GM23338 (cell line): ENCODE results near the gene ENTPD6. TPM values are rescaled to one million over a fixed set of nuclear protein-coding genes. Genes with fewer than 3 reads are reported as not detected.

ENCODE experiments used
- ATAC-seq: fragments of 200-7000 bp; cut with Tn5 transposase; 3 replicates; pipeline ENCODE4 v1.9.1; 2020
- DNase-seq: peaks from one replicate; pipeline ENCODE4 v3.0.0-alpha.2; 2015; ENCODE audit warnings: low spot score
- H2AFZ ChIP-seq: fragments of 200-600 bp; sonication (generic); 2 replicates; pipeline ENCODE4 v1.8.0; 2016; ENCODE audit warnings: antibody characterized with exemption, mild to moderate bottlenecking, moderate library complexity
- H3F3A ChIP-seq: fragments of 200-600 bp; sonication (generic); replicated peaks from 2 replicates; pipeline ENCODE4 v1.8.0; 2017; ENCODE audit warnings: antibody characterized with exemption, mixed run types, low read depth
- H3K27ac ChIP-seq: fragments of 200-600 bp; sonication (generic); 2 replicates; pipeline ENCODE4 v1.6.1; 2016; ENCODE audit warnings: low read depth
- H3K27me3 ChIP-seq: fragments of 200-600 bp; sonication (generic); 2 replicates; pipeline ENCODE4 v1.8.0; 2016; ENCODE audit warnings: mild to moderate bottlenecking, mixed run types, moderate library complexity; ENCODE audit not compliant: insufficient read depth
- H3K36me3 ChIP-seq: fragments of 200-600 bp; sonication (generic); 2 replicates; pipeline ENCODE4 v1.8.0; 2016; ENCODE audit warnings: mild to moderate bottlenecking; ENCODE audit not compliant: insufficient read depth
- H3K4me1 ChIP-seq: fragments of 200-600 bp; sonication (generic); 2 replicates; pipeline ENCODE4 v1.8.0; 2016; ENCODE audit warnings: mild to moderate bottlenecking, moderate library complexity; ENCODE audit not compliant: insufficient read depth
- H3K4me2 ChIP-seq: fragments of 200-600 bp; sonication (generic); 2 replicates; pipeline ENCODE4 v1.7.1; 2017; ENCODE audit warnings: mixed run types
- H3K4me3 ChIP-seq: fragments of 200-600 bp; sonication (generic); 2 replicates; pipeline ENCODE4 v1.6.1; 2016; ENCODE audit warnings: mixed run types
- H3K79me2 ChIP-seq: fragments of 200-600 bp; sonication (generic); replicated peaks from 2 replicates; pipeline ENCODE4 v1.8.0; 2017; ENCODE audit warnings: mild to moderate bottlenecking; ENCODE audit not compliant: insufficient read depth
- H3K9me2 ChIP-seq: fragments of 200-600 bp; sonication (generic); 2 replicates; pipeline ENCODE4 v1.8.0; 2017; ENCODE audit not compliant: insufficient read depth
- H4K20me1 ChIP-seq: fragments of 200-600 bp; sonication (generic); replicated peaks from 2 replicates; pipeline ENCODE4 v1.8.0; 2017; ENCODE audit warnings: mild to moderate bottlenecking; ENCODE audit not compliant: insufficient read depth
- H3K27ac Mint-ChIP-seq: 2 replicates; pipeline ENCODE4 v1.8.0; 2020; ENCODE audit warnings: inconsistent platforms, mild to moderate bottlenecking, moderate library complexity, mixed read lengths
- H3K27me3 Mint-ChIP-seq: 3 replicates; pipeline ENCODE4 v1.8.0; 2022; ENCODE audit warnings: low read depth, mild to moderate bottlenecking, moderate library complexity, mixed read lengths, inconsistent platforms; ENCODE audit not compliant: insufficient read depth, poor library complexity
- H3K36me3 Mint-ChIP-seq: 3 replicates; pipeline ENCODE4 v1.8.0; 2021; ENCODE audit warnings: low read depth, mild to moderate bottlenecking, inconsistent platforms, moderate library complexity, mixed read lengths
- H3K4me1 Mint-ChIP-seq: 3 replicates; pipeline ENCODE4 v1.8.0; 2020; ENCODE audit warnings: mild to moderate bottlenecking, inconsistent platforms, mixed read lengths
- H3K4me3 Mint-ChIP-seq: 3 replicates; pipeline ENCODE4 v1.8.0; 2021; ENCODE audit warnings: moderate library complexity, mild to moderate bottlenecking, inconsistent platforms, mixed read lengths
- H3K9me3 Mint-ChIP-seq: 3 replicates; pipeline ENCODE4 v1.8.0; 2020; ENCODE audit warnings: moderate library complexity, mild to moderate bottlenecking, inconsistent platforms, mixed read lengths
- EZH2 ChIP-seq: fragments of 200-600 bp; sonication (generic); IDR thresholded peaks from one replicate; pipeline ENCODE4 v1.8.0; 2017; ENCODE audit warnings: antibody characterized with exemption, mild to moderate bottlenecking, low read depth; ENCODE audit not compliant: unreplicated experiment
- POLR2AphosphoS5 ChIP-seq: IDR thresholded peaks from 2 replicates; pipeline ENCODE4 v1.6.1; 2016; ENCODE audit warnings: antibody characterized with exemption, low read depth
- REST ChIP-seq: IDR thresholded peaks from one replicate; pipeline ENCODE4 v1.6.1; 2018; ENCODE audit warnings: antibody characterized with exemption; ENCODE audit not compliant: unreplicated experiment
- STAT1 ChIP-seq: IDR thresholded peaks from one replicate; pipeline ENCODE4 v1.6.1; 2016; ENCODE audit warnings: antibody characterized with exemption; ENCODE audit not compliant: unreplicated experiment
- ZNF331 ChIP-seq: fragments of 250-450 bp; sonication (Bioruptor Pico); IDR thresholded peaks from 2 replicates; pipeline ENCODE4 v1.5.0; 2020; ENCODE audit warnings: low read depth, mild to moderate bottlenecking, moderate library complexity
- polyA plus RNA-seq: library from polyadenylated mRNA; unstranded; fragments of >200 nt; fragmentation: Nextera tagmentation; extraction: Ambion mirVana; gene quantifications from 2 replicates; pipeline ENCODE4 v1.2.1, GENCODE V29; 2016
- total RNA-seq: library from RNA; depleted of rRNA; stranded (reverse); fragments of >200 nt; shearing (Covaris generic); gene quantifications from 2 replicates; pipeline ENCODE4 v1.2.3, GENCODE V29; 2014
- TF ChIP-seq, protein P1 (sequence below): IDR thresholded peaks from 2 replicates; pipeline ENCODE4 v1.6.1; 2016; ENCODE audit warnings: antibody characterized with exemption
- TF ChIP-seq, protein P2 (sequence below), 2 experiments: fragments of 200-600 bp in 1 of 2; sonication (generic) in 1 of 2; conservative IDR thresholded peaks; 2 replicates each; pipeline versions ENCODE4 v1.5.1 to v1.6.1; 2016 to 2017; ENCODE audit warnings: antibody characterized with exemption in 2 of 2, low read depth in 2 of 2, mild to moderate bottlenecking in 2 of 2, moderate library complexity in 1 of 2

ENTPD6 gene
- total and polyA plus RNA-seq, 2 experiments from 2014 or later, result 19.3 to 45.9 TPM

DNA sequence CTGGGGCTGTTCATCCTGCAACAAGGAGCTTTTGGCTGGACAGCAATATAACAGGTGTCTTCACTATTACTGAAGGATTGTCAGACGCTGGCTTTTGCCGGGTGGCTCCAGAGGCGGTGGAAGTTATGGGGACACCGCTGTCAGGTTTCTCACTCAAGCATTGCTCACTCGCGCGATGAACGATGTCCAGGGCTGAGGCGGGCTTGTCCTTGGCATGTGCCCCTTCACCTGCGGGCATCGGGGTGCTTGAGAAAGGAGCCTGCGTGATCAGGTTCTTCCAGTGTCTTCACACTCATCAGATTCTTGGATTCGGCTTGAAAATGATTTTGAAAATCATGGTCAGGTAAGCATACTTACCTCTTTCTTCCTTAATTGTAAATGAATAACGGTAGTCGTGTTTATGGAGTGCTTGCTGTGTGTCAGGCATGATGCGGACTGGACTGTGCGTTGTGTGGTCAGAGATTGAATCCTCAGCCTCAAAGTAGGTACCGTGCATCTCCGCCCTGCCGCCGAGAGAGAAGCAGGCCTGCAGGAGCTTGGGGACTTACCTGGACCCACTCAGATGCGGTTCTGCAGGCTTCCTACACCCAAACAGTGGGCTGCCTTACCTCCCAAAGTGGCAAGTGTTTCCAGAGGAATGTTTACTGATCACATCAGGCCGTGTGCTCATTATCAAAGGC is 34.1 kb downstream of the ENTPD6 start:
- Mint-ChIP-seq H3K36me3 (no peaks in the 10 kb centered on the region; the same call in 2 of the 3 replicates), H3K9me3 (no peaks in the 10 kb centered on the region), H3K4me3 (no peak overlapping the region), H3K27me3 (peaks cover 4% of the 10 kb centered on the region), H3K4me1 (peaks cover 8% of the 10 kb centered on the region), H3K27ac (no peak overlapping the region)
- no peaks in the 10 kb centered on the region for H3K36me3 ChIP-seq
- no peaks in the 10 kb centered on the region for H4K20me1 ChIP-seq
- no peaks in the 10 kb centered on the region for H3K4me1 ChIP-seq
- TF ChIP-seq, protein P1, sequence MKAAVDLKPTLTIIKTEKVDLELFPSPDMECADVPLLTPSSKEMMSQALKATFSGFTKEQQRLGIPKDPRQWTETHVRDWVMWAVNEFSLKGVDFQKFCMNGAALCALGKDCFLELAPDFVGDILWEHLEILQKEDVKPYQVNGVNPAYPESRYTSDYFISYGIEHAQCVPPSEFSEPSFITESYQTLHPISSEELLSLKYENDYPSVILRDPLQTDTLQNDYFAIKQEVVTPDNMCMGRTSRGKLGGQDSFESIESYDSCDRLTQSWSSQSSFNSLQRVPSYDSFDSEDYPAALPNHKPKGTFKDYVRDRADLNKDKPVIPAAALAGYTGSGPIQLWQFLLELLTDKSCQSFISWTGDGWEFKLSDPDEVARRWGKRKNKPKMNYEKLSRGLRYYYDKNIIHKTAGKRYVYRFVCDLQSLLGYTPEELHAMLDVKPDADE, result no peak
- TF ChIP-seq POLR2AphosphoS5 (no peak), ZNF331 (CRISPR knock-in tag) (no peak), STAT1 (no peak), REST (no peak), EZH2 (no peak)
- TF ChIP-seq, protein P2, sequence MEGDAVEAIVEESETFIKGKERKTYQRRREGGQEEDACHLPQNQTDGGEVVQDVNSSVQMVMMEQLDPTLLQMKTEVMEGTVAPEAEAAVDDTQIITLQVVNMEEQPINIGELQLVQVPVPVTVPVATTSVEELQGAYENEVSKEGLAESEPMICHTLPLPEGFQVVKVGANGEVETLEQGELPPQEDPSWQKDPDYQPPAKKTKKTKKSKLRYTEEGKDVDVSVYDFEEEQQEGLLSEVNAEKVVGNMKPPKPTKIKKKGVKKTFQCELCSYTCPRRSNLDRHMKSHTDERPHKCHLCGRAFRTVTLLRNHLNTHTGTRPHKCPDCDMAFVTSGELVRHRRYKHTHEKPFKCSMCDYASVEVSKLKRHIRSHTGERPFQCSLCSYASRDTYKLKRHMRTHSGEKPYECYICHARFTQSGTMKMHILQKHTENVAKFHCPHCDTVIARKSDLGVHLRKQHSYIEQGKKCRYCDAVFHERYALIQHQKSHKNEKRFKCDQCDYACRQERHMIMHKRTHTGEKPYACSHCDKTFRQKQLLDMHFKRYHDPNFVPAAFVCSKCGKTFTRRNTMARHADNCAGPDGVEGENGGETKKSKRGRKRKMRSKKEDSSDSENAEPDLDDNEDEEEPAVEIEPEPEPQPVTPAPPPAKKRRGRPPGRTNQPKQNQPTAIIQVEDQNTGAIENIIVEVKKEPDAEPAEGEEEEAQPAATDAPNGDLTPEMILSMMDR (conservative IDR thresholded peaks at IDR 0.05; ENCODE audit: low read depth in 2 of 2), result no peak
- no peaks in the 10 kb centered on the region for H3K9me2 ChIP-seq
- no peaks in the 10 kb centered on the region for H3F3A ChIP-seq
- ATAC-seq (no peak), DNase-seq (no peak)
- H3K27ac ChIP-seq, result no peak overlapping the region
- no peaks in the 10 kb centered on the region for H3K27me3 ChIP-seq
- H3K4me3 ChIP-seq, result no peak overlapping the region
- H3K4me2 ChIP-seq, result no peak overlapping the region
- H2AFZ ChIP-seq, result no peak overlapping the region
- H3K79me2 ChIP-seq, result no peaks in the 10 kb centered on the region
